Dendritic cell treated with granulocyte-macrophage colony-stimulating factor and Interleukin-4, amounts not matched to agents 40 ng/mL and 50 ng/mL, for 4 days (primary cell): Measurements from ENCODE around the gene BRD3.

Experiments used
- H3K27ac Mint-ChIP-seq: one replicate; pipeline ENCODE4 v1.8.0; 2022; ENCODE audit warnings: mild to moderate bottlenecking, mixed read lengths
- H3K27me3 Mint-ChIP-seq: one replicate; pipeline ENCODE4 v1.8.0; 2022; ENCODE audit warnings: mild to moderate bottlenecking, mixed read lengths
- H3K36me3 Mint-ChIP-seq: one replicate; pipeline ENCODE4 v1.8.0; 2022; ENCODE audit warnings: low read depth, mixed read lengths
- H3K4me1 Mint-ChIP-seq: one replicate; pipeline ENCODE4 v1.8.0; 2022; ENCODE audit warnings: low read depth, mixed read lengths
- H3K4me3 Mint-ChIP-seq: one replicate; pipeline ENCODE4 v1.8.0; 2022; ENCODE audit warnings: mild to moderate bottlenecking, moderate library complexity, mixed read lengths
- H3K9me3 Mint-ChIP-seq: one replicate; pipeline ENCODE4 v1.8.0; 2022; ENCODE audit warnings: mixed read lengths
- intact Hi-C: fragments of 100-400 bp; cut with micrococcal nuclease; formaldehyde crosslinking; loops from one replicate; pipeline ENCODE4 v1.15.0; 2022

The BRD3 gene

DNA sequence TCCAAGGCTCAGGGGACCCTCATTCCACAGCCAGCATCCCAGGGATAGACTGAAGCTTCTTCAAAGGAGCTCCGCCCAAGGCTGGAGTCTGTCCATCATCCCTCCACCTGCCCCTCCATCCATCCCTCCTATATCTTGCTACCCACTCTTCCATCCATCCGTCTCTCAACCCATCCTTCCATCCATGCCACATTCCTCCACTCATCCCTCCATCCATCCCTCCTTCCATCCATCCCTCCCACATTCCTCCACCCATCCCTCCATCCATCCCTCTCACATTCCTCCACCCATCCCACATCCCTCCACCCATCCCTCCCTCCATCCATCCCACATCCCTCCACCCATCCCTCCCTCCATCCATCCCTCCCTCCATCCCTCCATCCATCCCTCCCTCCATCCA lies 70.2 kb downstream of the BRD3 start:
- Mint-ChIP-seq H3K4me3 (no peak overlapping the region), H3K27ac (no peak overlapping the region), H3K9me3 (no peaks in the 10 kb centered on the region), H3K4me1 (peaks cover 15% of the 10 kb centered on the region), H3K27me3 (peaks cover 29% of the 10 kb centered on the region), H3K36me3 (no peaks in the 10 kb centered on the region)
- intact Hi-C loops, result loop anchor here (10.0 kb wide), 1 partner anchor 463 kb away; the partner anchor contains the start of gene ADAMTSL2

DNA sequence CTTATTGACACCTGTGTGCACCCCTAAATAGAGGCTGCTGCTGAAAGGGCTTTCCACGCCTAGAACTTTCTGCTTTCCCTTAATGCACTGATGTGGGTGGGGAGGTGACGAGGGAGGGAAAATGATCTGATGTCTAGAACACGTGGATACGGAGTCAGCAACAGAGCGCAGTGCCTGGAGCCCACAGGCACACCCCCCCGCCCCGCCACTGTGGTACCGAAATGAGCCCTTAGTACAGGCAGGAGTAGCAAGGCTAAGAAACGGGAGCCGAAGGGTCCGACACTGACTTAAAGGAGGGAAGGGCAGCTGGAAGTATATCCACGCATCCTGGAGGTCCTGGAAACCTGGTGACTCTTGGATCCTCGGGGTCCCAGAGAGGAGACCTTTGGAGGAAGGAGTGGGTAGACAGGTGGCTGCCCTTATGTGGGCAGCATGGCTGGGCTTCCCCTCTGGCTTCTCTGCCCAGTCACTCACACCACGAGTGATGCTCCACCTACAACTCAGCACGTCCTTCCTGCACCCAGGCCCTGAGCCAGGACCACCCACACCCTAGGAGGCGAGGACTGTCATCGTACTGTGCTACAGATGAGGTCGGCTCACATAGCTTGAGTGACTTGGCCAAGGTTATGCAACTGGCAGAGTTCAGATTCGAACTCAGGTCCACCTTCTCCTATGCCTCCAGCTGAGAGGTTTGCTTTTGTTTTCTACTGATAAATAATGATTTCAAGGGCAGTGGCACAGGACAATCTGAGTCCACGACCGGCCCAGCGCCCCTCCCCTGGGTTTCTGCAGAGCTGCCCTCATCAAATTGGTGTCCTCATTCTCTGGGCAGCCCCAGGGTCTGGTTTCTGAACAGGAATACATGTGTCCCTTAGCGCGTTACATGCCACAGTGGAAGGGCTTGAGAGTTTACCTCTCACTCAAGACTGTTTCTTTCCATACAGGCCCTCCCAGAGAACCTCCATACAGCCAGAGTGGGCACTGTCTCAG lies 71.0 kb downstream of the BRD3 start:
- Mint-ChIP-seq H3K4me3 (no peak overlapping the region), H3K27me3 (peaks cover 27% of the 10 kb centered on the region), H3K4me1 (peaks cover 15% of the 10 kb centered on the region), H3K9me3 (no peaks in the 10 kb centered on the region), H3K36me3 (no peaks in the 10 kb centered on the region), H3K27ac (no peak overlapping the region)
- intact Hi-C loops, result loop anchor here (10.0 kb wide), 1 partner anchor 462 kb away; the partner anchor contains the start of gene ADAMTSL2

DNA sequence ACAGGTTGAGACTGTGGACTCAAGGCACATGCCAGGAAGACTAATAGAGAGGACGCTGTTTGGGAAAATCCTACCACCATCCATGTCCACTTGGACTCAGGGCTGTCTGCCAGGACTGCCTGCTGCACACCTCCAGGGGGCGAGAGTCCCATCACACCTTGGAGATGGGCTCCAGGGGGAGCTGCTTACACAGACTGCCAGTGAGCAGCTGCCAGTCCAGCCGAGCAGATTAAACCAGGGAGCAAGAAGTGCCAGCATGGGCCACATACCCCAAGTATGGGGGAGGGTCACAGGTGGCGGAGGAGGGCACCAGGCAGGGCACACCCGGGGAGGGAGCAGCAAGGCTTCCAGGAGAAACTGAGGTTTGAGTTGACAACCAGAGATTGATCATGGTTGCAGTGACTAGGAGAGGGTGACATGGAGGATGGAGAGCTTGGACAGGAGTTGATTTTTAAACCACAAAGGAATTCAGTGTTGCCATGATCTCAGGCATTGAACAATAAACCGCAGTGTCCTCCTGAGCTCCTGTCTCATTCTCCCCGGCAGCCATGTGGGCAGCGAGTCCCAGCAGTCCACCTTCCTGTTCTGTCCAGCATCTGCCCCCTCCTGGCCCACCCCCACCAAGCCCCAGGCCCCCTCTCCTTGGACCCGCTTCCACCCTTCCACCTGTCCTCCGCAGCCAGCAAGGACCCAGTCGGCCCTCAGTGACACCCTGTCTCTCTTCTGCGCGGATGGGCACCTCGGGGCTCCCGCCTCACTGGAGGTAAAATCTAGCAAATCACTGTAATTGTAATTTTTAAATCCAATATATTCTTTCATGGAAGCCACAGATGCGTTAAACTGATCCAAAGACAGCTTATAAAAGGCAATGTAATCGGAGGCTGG lies 72.6 kb downstream of the BRD3 start:
- Mint-ChIP-seq H3K27ac (no peak overlapping the region), H3K27me3 (peaks cover 31% of the 10 kb centered on the region), H3K9me3 (no peaks in the 10 kb centered on the region), H3K4me3 (no peak overlapping the region), H3K4me1 (peaks cover 25% of the 10 kb centered on the region), H3K36me3 (peaks cover 5% of the 10 kb centered on the region)
- intact Hi-C loops, result loop anchor here (10.0 kb wide), 1 partner anchor 460 kb away; the partner anchor contains the start of gene ADAMTSL2

DNA sequence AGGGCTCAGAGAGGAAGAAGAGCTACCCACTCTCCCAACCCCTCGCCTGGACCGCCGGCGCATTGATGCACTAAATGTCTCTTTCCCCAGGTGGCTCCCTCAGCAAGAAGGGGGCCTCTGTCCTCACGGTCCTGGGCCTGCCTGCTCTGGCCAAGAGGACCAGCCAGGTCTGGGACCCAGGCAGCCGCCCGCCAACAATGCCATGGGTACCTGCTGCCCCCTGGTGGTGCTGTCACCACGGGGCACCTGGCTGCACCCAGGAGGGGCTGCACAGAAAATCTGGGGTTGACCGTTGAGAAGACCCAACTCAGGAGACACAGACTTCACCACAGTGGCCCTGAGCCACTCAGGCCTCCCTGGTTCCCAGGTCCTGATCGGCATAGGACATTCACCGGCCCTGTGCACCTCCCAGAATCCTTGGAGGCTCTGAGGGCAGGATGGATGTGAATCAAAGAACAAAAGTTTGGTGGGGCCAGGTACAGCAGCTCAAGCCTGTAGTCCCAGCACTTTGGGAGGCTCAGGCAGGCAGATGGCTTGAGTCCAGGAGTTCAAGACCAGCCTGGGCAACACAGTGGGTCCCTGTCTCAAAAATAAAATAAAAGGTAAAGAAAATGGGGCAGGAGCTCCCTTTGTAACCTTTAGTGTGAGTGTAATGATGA lies 73.3 kb downstream of the BRD3 start:
- Mint-ChIP-seq H3K27me3 (peaks cover 31% of the 10 kb centered on the region), H3K36me3 (peaks cover 5% of the 10 kb centered on the region), H3K9me3 (no peaks in the 10 kb centered on the region), H3K27ac (no peak overlapping the region), H3K4me1 (peaks cover 32% of the 10 kb centered on the region), H3K4me3 (no peak overlapping the region)
- intact Hi-C loops, result loop anchor here (1.0 to 10.0 kb wide), 5 partner anchors 67 to 460 kb away; partner anchors contain the start of gene ADAMTSL2

DNA sequence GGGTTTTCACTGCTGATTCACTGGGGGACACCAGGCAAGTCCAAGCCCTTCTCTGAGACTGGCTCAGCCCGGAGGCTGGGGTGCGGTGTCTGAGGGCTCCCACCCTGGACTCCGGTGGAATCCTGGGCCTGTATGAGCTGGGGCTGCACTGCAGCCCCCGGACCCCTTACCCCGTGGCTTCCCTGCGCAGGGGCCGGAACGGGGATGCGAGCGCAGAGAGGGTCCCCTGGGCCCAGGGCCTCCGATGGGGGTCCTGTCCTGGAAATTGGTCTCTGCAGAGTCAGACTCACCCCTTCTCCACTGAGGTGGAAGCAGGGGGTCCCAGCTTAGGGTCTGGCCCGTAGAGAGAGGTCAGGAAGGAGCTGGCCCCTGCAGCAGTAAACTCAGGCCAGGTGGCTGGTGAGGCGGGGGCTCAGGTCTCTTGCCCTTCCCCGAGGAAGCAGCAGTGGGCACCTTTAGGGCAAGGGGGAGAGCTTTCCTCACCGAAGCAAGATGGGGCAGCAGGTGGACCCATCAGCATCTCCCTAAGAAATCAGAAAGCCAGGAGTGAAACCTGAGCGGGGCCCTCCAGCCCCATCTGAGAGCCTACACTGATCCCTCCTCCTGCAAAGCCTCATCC lies 74.1 kb downstream of the BRD3 start:
- Mint-ChIP-seq H3K9me3 (no peaks in the 10 kb centered on the region), H3K4me3 (peak overlapping the region; percentile 77), H3K36me3 (peaks cover 5% of the 10 kb centered on the region), H3K4me1 (peaks cover 35% of the 10 kb centered on the region), H3K27me3 (peaks cover 31% of the 10 kb centered on the region), H3K27ac (peak overlapping the region; percentile 84)
- intact Hi-C loops, result loop anchor here (1.0 to 10.0 kb wide), 5 partner anchors 66 to 459 kb away; partner anchors contain the start of gene ADAMTSL2

DNA sequence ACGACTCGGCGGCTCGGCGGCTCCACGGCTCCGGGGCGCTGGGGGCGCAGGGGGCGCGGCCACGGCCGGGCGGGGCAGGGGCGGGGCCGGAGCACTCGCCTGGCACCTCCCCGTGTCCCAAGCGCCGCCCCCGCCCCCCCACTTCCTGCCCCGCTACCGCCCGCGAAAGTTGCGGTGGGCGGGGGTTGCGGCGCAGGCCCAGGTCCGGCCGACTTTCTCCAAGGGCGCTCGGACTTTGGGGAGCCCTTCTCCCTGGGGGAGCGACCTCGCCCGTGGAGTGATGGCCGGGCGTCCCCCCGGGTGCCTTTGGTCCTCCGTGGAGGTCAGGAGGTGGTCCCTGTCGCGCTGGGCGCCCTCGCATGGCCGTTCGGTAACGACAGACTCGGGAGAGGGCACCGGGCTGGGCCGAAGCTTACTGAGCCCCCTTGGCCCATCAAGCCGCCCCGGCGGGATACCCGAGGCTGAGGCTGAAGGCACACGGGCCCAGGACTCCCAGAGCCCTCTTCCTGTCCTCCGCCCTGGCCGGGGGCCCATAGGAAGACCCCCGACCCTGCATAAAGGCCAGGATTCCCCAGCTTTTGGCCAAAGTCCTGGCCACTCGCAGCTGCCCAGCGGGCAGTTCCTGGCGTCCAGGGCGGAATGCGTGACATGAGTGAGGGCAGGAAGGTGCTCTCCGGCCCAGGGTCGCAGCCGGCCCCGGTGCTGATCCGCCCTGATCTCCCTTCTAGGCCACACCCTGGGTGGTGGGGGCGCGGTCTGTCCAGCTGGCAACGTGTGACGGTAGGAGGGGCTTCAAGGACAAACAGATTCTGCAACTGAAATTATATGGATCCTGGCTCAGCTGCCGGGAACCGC lies 74.8 kb downstream of the BRD3 start:
- H3K9me3 Mint-ChIP-seq, result no peaks in the 10 kb centered on the region
- H3K27me3 Mint-ChIP-seq, result peaks cover 31% of the 10 kb centered on the region
- intact Hi-C loops, result loop anchor here (5.0 to 10.0 kb wide), 3 partner anchors 66 to 458 kb away; partner anchors contain the start of gene ADAMTSL2
- peak overlapping the region; percentile 84 for H3K27ac Mint-ChIP-seq
- peaks cover 35% of the 10 kb centered on the region for H3K4me1 Mint-ChIP-seq
- peaks cover 5% of the 10 kb centered on the region for H3K36me3 Mint-ChIP-seq
- H3K4me3 Mint-ChIP-seq, result peak overlapping the region; percentile 77

DNA sequence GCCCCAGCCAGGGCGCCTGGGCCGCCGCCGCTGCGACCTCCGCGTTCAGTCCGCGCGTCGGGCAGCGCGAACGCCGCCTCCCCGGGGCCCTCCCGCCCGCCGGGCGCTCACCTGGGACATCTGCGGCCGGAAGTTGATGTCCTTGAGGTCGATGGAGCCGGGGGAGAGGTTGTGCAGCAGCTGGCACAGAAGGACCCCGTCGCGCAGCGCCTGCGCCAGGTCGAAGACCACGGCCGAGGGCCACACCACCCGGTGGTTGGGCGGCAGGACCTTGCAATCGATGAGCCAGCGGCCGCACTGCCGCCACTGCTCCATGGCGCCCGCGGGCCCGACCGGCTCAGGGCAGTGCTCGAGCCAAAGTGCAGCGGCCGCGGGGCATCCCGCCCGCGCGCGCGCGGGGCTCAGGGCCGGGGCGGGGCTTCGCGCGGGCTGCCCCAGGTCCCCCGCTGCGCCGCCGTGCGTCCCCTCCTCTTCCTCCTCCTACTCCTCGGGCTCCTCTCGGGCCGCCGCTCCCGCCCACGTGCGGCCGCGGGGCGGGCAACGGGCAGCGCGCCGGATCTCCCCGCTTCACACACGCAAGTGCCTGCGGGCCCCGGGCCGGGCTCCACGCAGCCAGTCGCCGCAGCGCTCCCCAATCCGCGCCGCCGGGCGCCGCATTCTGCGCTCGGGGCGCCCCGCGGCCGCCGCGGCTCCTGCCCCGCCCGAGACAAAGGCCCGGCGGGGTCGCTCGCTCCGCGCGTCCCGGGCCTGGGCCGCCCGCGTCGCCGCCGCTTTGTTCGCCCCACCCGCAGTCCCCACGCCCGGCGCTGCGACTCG lies 75.7 kb downstream of the BRD3 start, which contains the start of gene VAV2:
Gene VAV2 (minus strand): TSS at position 361 of the 816 bp plus-strand sequence. CDS start 46 bp downstream, at position 315.
- intact Hi-C loops, result loop anchor here (5.0 to 10.0 kb wide), 3 partner anchors 65 to 457 kb away; partner anchors contain the start of gene ADAMTSL2
- H3K27me3 Mint-ChIP-seq, result peaks cover 26% of the 10 kb centered on the region
- peak within 1 kb of the TSS; percentile 84 for H3K27ac Mint-ChIP-seq
- peaks cover 8% of the 10 kb centered on the region for H3K36me3 Mint-ChIP-seq
- no peaks in the 10 kb centered on the region for H3K9me3 Mint-ChIP-seq
- peaks cover 37% of the 10 kb centered on the region for H3K4me1 Mint-ChIP-seq
- H3K4me3 Mint-ChIP-seq, result peak within 1 kb of the TSS; percentile 85

DNA sequence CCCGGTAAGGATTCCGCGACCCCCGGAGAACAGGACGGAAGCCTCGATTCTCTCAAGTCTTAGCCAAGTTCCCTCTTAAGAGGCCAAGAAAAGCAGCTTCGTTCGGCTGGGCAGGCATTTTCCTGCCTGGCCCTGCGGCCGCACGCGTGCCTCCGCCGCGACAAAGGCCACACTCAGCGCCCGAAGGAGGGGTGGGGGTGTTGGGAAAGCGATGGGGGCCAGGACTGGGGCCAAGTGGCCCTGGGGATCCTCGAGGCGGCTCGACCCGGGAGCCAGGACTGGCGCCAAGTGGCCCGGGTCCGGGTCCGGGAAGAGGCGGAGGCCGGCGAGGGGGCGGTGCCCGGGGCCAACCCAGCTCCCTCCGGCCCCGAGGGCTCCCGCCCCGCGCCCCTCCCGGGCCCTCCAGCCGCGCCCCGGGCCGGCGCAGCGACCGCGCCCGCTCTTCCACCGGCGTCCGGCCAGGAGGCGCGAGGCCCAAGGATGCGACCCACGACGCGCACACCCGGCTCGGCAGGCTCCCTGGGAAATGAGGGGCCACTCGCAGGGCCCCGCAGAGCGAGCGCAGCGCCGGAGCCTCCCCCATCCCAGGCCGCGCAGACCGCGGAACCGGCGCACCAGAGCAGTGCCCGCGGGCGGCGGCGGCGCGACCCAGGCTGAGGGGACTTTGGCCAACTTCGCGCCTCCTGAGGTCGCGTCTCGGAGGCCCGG lies 76.5 kb downstream of the BRD3 start:
- peak overlapping the region; percentile 69 for H3K27ac Mint-ChIP-seq
- peaks cover 43% of the 10 kb centered on the region for H3K4me1 Mint-ChIP-seq
- intact Hi-C loops, result loop anchor here (5.0 to 10.0 kb wide), 3 partner anchors 64 to 457 kb away; partner anchors contain the start of gene ADAMTSL2
- no peaks in the 10 kb centered on the region for H3K9me3 Mint-ChIP-seq
- H3K36me3 Mint-ChIP-seq, result peaks cover 11% of the 10 kb centered on the region
- H3K4me3 Mint-ChIP-seq, result peak overlapping the region; percentile 85
- peaks cover 22% of the 10 kb centered on the region for H3K27me3 Mint-ChIP-seq

DNA sequence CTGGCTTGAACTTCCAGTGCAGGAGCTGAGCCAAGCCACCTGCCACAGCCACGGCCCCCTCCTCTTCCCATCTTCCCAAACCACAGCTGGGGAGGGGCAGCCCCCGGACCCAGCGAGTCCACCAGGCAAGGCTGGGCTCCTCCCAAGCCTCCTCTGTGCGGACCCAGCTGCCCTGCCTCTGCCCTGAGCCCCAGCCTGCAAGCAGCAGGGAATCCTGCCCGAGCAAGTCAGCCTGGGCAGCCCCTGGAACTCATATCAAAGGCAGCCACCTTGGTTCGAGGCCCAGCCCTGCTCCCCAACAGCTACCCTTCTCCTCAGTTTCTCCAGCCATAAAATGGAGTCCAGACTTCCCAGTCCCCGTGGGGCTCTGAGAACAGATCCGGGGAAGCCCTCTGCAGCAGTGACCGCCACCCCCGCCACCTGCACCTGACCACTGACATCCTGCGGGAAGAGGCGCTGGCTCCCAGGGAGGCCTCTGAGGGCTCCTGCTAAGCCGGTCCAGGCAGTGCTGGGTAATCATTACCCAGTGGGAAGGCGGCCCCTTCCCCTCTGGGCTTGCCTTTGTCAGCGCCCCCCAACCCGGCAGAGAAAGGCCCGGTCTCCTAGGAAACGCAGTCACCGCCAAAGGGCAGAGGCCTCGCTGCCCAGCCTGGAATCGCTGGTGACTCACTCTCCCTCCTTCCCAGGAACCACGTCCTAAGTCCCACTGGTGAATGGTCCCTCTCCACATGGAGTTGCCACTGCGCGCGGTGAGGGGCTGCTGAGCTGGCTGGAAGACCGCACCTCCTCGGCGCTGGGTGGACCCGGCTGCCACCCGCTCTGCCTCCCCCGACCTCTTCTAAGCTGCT lies 77.2 kb downstream of the BRD3 start:
- peak overlapping the region; percentile 85 for H3K4me3 Mint-ChIP-seq
- peaks cover 22% of the 10 kb centered on the region for H3K27me3 Mint-ChIP-seq
- no peaks in the 10 kb centered on the region for H3K9me3 Mint-ChIP-seq
- H3K27ac Mint-ChIP-seq, result peak overlapping the region; percentile 69
- intact Hi-C loops, result loop anchor here (5.0 to 10.0 kb wide), 3 partner anchors 63 to 456 kb away; partner anchors contain the start of gene ADAMTSL2
- peaks cover 11% of the 10 kb centered on the region for H3K36me3 Mint-ChIP-seq
- peaks cover 51% of the 10 kb centered on the region for H3K4me1 Mint-ChIP-seq

DNA sequence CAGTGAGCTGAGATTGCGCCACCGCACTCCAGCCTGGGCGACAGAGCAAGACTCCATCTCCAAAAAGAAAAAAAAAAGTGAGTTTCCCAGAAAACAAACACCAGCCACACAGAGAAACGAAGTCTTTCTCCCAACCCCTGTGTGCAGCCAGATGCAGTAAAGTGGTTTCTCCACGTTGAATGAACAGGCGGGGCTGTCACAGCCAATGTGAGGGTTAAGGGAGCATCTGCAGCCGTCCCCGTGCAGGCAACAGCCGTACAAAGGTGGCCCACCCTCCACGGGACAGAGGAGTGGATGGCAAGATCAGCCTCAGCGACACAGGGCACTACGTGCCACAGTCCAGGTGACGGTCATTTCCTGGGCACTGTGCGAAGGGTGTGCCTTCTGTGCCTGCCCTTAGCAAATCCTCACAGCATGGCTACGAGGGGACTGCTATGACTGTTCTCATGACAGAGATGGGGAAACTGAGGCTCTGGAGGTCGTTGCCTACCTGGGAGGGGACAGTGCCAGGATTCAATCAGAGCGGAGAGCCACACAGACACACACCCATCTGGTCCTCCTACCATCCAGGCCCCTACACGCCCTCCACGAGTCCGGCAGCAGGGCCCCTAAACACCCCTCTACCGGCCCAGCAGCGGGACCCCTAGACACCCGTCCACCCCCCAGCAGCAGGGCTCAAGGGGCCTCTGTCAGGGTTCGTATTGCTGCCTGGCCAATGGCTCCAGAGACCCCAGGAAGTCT lies 78.0 kb downstream of the BRD3 start:
- Mint-ChIP-seq H3K4me3 (peak overlapping the region; percentile 85), H3K27me3 (peaks cover 19% of the 10 kb centered on the region), H3K9me3 (no peaks in the 10 kb centered on the region), H3K36me3 (peaks cover 11% of the 10 kb centered on the region), H3K4me1 (peaks cover 54% of the 10 kb centered on the region), H3K27ac (peak overlapping the region; percentile 69)
- intact Hi-C loops, result loop anchor here (5.0 to 10.0 kb wide), 3 partner anchors 62 to 455 kb away; partner anchors contain the start of gene ADAMTSL2
